Epithelial cell of proximal tubule (primary cell): ENCODE results near the gene DRC1. TPM values are rescaled to one million over a fixed set of nuclear protein-coding genes. Genes with fewer than 3 reads are reported as not detected.

Source experiments
- DNase-seq: peaks from one replicate; pipeline ENCODE4 v3.0.0-alpha.2; 2011; ENCODE audit warnings: low read depth
- H3K4me3 ChIP-seq: 2 replicates; pipeline ENCODE4 v1.5.1; 2011; ENCODE audit warnings: low read depth, mild to moderate bottlenecking, low read length
- total RNA-seq: library from RNA; depleted of rRNA; stranded (reverse); fragments of >200 nt; gene quantifications from 2 replicates; pipeline ENCODE4 v1.2.3, GENCODE V29; 2015
- TF ChIP-seq, protein P1 (sequence below): conservative IDR thresholded peaks from 2 replicates; pipeline ENCODE4 v1.5.1; 2012; ENCODE audit warnings: low read depth, mild to moderate bottlenecking, low read length

DRC1 gene
- total RNA-seq, 1 donor from 2014 or later = not detected

GRCh38 chr2:26472821-26473655 lies 71.3 kb downstream of the DRC1 start:
- TF ChIP-seq, protein P1, sequence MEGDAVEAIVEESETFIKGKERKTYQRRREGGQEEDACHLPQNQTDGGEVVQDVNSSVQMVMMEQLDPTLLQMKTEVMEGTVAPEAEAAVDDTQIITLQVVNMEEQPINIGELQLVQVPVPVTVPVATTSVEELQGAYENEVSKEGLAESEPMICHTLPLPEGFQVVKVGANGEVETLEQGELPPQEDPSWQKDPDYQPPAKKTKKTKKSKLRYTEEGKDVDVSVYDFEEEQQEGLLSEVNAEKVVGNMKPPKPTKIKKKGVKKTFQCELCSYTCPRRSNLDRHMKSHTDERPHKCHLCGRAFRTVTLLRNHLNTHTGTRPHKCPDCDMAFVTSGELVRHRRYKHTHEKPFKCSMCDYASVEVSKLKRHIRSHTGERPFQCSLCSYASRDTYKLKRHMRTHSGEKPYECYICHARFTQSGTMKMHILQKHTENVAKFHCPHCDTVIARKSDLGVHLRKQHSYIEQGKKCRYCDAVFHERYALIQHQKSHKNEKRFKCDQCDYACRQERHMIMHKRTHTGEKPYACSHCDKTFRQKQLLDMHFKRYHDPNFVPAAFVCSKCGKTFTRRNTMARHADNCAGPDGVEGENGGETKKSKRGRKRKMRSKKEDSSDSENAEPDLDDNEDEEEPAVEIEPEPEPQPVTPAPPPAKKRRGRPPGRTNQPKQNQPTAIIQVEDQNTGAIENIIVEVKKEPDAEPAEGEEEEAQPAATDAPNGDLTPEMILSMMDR = no peak
- no peak for DNase-seq
- H3K4me3 ChIP-seq = no peak overlapping the region

- no peak for DNase-seq
- no peak overlapping the region for H3K4me3 ChIP-seq
- TF ChIP-seq, protein P1 = no peak
Observed at GRCh38 chr2:26473796-26474195, 72.1 kb downstream of the DRC1 start.

- no peak for DNase-seq
- H3K4me3 ChIP-seq = no peak overlapping the region
- TF ChIP-seq, protein P1 = no peak
Observed at GRCh38 chr2:26474261-26474785, 72.6 kb downstream of the DRC1 start.

DNA sequence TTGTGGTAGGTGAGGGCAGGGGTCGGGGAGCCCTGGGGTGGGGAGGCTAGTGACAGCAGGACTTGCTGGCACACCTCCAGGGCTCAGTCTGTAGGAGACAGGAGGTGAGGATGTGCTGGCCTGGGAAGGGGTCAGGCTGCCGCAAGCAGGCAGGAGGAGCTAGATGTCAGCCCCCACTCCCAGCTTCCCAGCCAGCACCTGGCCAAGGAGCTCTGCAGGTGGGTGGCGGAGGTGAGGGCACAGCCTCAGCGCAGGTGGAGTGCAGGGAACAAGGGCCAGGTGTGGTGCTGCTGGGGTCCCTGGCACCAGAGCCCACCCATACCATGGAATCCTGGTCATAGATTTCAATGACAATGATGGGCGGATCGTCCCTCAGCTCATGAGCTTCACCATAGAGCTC lies 73.3 kb downstream of the DRC1 start:
- no peak for DNase-seq
- TF ChIP-seq, protein P1 = no peak

DNA sequence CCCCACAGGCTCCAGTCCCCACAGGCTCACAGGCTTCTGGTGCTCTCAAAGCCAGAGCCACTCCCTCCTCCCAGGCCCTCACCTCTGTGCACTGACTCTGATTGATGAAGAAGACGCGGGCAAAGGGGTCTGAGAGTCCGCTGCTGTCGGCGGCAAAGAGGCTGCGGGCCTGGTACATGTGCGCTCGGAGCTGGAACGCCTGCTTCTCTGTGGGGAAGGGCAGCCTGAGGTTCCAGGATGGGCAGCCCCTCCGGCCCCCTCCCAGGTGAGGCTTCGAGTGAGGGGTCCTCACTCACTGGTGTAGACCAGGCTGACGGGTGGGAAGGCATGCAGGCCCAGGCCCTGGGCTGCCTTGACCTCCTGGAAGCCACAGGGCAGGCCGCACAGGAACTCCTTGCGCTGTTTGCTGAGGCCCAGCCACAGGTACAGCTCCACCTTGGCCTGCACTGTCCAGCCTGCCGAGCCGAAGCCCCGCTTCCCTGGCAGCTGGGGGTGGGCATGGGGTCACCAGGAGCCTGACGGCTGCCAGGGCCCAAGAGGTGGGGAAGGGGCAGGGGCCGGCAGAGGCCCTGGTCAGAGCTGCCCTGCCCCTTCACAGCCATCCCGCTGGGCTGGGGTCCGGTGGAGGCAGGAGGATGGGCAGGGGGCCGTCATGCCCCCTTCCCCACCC lies 74.2 kb downstream of the DRC1 start:
- DNase-seq = no peak
- TF ChIP-seq, protein P1 = no peak

More for the DNA sequence above, 73.3 kb downstream of the DRC1 start:
- H3K4me3 ChIP-seq = no peak overlapping the region

DNA sequence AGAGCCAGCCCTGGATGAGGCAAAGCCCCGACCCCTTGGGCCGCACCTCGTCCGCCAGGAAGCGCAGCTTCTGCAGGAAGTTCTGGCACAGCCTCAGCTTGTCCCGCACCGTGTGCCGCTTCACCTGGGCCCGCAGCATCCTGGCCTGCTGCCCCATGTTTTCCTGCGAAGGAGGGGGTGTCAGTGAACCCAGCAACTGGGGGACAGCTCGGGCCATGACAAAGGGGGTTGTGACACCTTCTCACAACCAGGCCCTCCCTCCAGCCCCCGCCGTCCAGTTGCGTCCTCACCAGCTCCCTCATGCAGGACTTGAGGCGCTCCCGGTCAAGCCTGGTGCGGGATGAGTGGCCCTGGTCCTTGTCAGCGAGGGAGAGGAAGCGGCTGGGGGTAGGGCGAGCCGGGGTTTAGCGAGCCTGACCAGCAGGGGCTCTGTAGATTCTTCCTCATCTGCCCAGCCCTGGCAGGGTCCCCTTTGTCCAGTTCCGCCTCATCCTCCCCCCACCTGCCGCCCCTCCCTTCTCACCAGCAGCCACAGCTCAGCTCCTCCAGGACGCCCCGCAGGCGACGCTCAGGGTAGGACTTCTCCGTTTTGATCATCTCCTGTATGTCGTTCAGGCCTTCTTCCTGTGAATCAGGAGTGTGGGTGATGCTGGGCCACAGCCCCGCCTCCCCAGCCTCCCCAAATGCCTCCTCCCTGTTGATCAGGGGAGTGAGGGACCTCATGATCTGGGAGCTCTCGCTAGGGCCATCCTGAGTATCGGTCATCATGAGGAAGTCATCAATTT lies 75.6 kb downstream of the DRC1 start:
- TF ChIP-seq, protein P1 = no peak
- no peak overlapping the region for H3K4me3 ChIP-seq
- DNase-seq = no peak

More for the DNA sequence above, 74.2 kb downstream of the DRC1 start:
- H3K4me3 ChIP-seq = no peak overlapping the region
